GM12878 (cell line): ENCODE data around the gene HTR7. TPM values are rescaled to one million over a fixed set of nuclear protein-coding genes. Genes with fewer than 3 reads are reported as not detected.

Experiments
- ATAC-seq: fragments of 200-7000 bp; cut with Tn5 transposase; 3 replicates; pipeline ENCODE4 v1.9.1; 2020; ENCODE audit warnings: mild to moderate bottlenecking, moderate library complexity
- BruUV-seq: library from RNA; stranded (reverse); fragments of 400-500 nt; replicated peaks from 2 replicates; lab custom pipeline; 2021; lab: Mats Ljungman, UMichigan
- CTCF ChIA-PET: fragments of 300-600 bp; sonication (Branson Sonifier 250); formaldehyde crosslinking; extraction: SDS; loops from one replicate; lab custom pipeline; 2021; ENCODE audit warnings: inconsistent platforms; lab: Yijun Ruan, JAX
- POLR2A ChIA-PET: fragments of 350-600 bp; formaldehyde crosslinking; extraction: SDS; loops from one replicate; lab custom pipeline; 2021; ENCODE audit warnings: inconsistent platforms; lab: Charles Lee
- RAD21 ChIA-PET: fragments of 300-600 bp; sonication (Branson Sonifier 250); formaldehyde crosslinking; loops from one replicate; lab custom pipeline; 2023; ENCODE audit warnings: antibody characterized with exemption; ENCODE audit not compliant: unreplicated experiment; lab: Charles Lee
- SMC1A ChIA-PET: fragments of 300-600 bp; sonication (Branson Sonifier 250); formaldehyde crosslinking; loops from one replicate; lab custom pipeline; 2023; ENCODE audit not compliant: unreplicated experiment, uncharacterized antibody; lab: Charles Lee
- DNase-seq: peaks from one replicate; pipeline ENCODE4 v3.0.0-alpha.2; 2011; ENCODE audit warnings: low read depth, low spot score
- FAIRE-seq: peaks from 3 replicates; lab custom pipeline; 2011; peaks lifted over from hg19 to GRCh38; lab: Jason Lieb, UNC
- H2AFZ ChIP-seq: 2 replicates; pipeline ENCODE4 v1.6.0; 2011; ENCODE audit warnings: low read depth, low read length, control low read depth; ENCODE audit not compliant: control insufficient read depth
- H3K27ac ChIP-seq: 2 replicates; pipeline ENCODE4 v1.5.1; 2011; ENCODE audit warnings: control low read depth; ENCODE audit not compliant: control insufficient read depth, insufficient read depth
- H3K27me3 ChIP-seq, 2 experiments: replicated peaks in 1 of 2; 2 replicates each; pipeline versions ENCODE4 v1.6.0 to v1.6.1; 2011; ENCODE audit warnings: low read length in 1 of 2; ENCODE audit not compliant: control insufficient read depth in 2 of 2, insufficient read depth in 2 of 2
- H3K36me3 ChIP-seq, 2 experiments: 2 replicates each; pipeline ENCODE4 v1.5.1; 2011; ENCODE audit warnings: low read length in 1 of 2; ENCODE audit not compliant: control insufficient read depth in 2 of 2, insufficient read depth in 2 of 2
- H3K4me1 ChIP-seq: 2 replicates; pipeline ENCODE4 v1.6.1; 2011; ENCODE audit warnings: mild to moderate bottlenecking, low read length, moderate library complexity, mixed read lengths; ENCODE audit not compliant: control insufficient read depth, insufficient read depth
- H3K4me2 ChIP-seq: 2 replicates; pipeline ENCODE4 v1.6.0; 2011; ENCODE audit warnings: control low read depth; ENCODE audit not compliant: control insufficient read depth, insufficient read depth
- H3K4me3 ChIP-seq: fragments of 200-600 bp; sonication (generic); 2 replicates; pipeline ENCODE4 v1.5.1; 2016
- H3K79me2 ChIP-seq: 2 replicates; pipeline ENCODE4 v1.6.0; 2011; ENCODE audit warnings: low read length; ENCODE audit not compliant: control insufficient read depth, insufficient read depth
- H3K9ac ChIP-seq: 2 replicates; pipeline ENCODE4 v1.8.0; 2011; ENCODE audit warnings: low read length, control low read depth, mixed read lengths; ENCODE audit not compliant: control insufficient read depth, insufficient read depth
- H3K9me3 ChIP-seq: replicated peaks from 3 replicates; pipeline ENCODE4 v1.5.1; 2011; ENCODE audit warnings: mild to moderate bottlenecking, low read length; ENCODE audit not compliant: control insufficient read depth, insufficient read depth
- H4K20me1 ChIP-seq: 2 replicates; pipeline ENCODE4 v1.6.0; 2011; ENCODE audit not compliant: control insufficient read depth, insufficient read depth
- CBFB ChIP-seq: IDR thresholded peaks from 2 replicates; pipeline ENCODE4 v1.6.1; 2016; ENCODE audit warnings: antibody characterized with exemption, low read depth
- CBX3 ChIP-seq: fragments of 200-600 bp; sonication (generic); IDR thresholded peaks from 2 replicates; pipeline ENCODE4 v1.6.1; 2016; ENCODE audit warnings: low read depth, borderline replicate concordance
- HCFC1 ChIP-seq: fragments of 150-350 bp; IDR thresholded peaks from 2 replicates; pipeline ENCODE4 v1.6.1; 2014; ENCODE audit warnings: low read length
- IKZF2 ChIP-seq, 2 experiments: fragments of 450-650 bp; IDR thresholded peaks; 2 replicates each; pipeline ENCODE4 v1.6.1; 2017; ENCODE audit warnings: mild to moderate bottlenecking in 2 of 2, moderate library complexity in 2 of 2
- NFIC ChIP-seq: IDR thresholded peaks from 2 replicates; pipeline ENCODE4 v1.6.1; 2012; ENCODE audit warnings: low read depth, mild to moderate bottlenecking, inconsistent platforms, low read length, moderate library complexity
- PAX5 ChIP-seq: IDR thresholded peaks from 2 replicates; pipeline ENCODE4 v1.6.1; 2011; ENCODE audit warnings: low read depth, low read length, borderline replicate concordance
- PAX8 ChIP-seq: fragments of 450-650 bp; IDR thresholded peaks from 2 replicates; pipeline ENCODE4 v1.6.1; 2017; ENCODE audit warnings: mild to moderate bottlenecking, moderate library complexity
- PML ChIP-seq: IDR thresholded peaks from 2 replicates; pipeline ENCODE4 v1.6.1; 2012; ENCODE audit warnings: low read length, inconsistent platforms
- RUNX3 ChIP-seq: IDR thresholded peaks from 2 replicates; pipeline ENCODE4 v1.6.1; 2012; ENCODE audit warnings: low read length, inconsistent platforms
- WGBS: methylation state at CpG from one replicate; pipeline ENCODE4 v1.1.6; 2016; ENCODE audit warnings: low lambda C conversion rate; ENCODE audit not compliant: insufficient replicate concordance, insufficient coverage; ENCODE audit errors: missing lambda C conversion rate; 5-methylcytosine and 5-hydroxymethylcytosine counted together
- in situ Hi-C: fragments of 300-500 bp; cut with MboI; formaldehyde crosslinking; loops from 9 replicates; pipeline ENCODE4 v1.14.3; 2018; ENCODE audit warnings: mixed read lengths
- intact Hi-C: fragments of 100-400 bp; cut with micrococcal nuclease; formaldehyde crosslinking; loops from one replicate; pipeline ENCODE4 v1.14.2; 2022; ENCODE audit not compliant: unreplicated experiment
- polyA plus RNA-seq, 11 experiments: library from polyadenylated mRNA; depleted of rRNA in 4 of 11; unstranded in 6 of 11; stranded (reverse) in 5 of 11; fragments of >200 nt; fragmentation: Nextera tagmentation in 4 of 11; fragmentation: Illumina TruSeq in 1 of 11; extraction: Ambion mirVana in 4 of 11; extraction: Trizol in 1 of 11; gene quantifications; 1 replicate in 1 of 11; 2 replicates in 10 of 11; pipeline versions ENCODE4 v1.2.1 to v1.2.3, GENCODE V29; 2011 to 2016; ENCODE audit warnings: inconsistent platforms in 2 of 11, missing spikeins in 2 of 11, low read depth in 1 of 11
- total RNA-seq, 4 experiments: library from RNA; depleted of rRNA in 3 of 4; stranded (reverse); fragments of >200 nt in 3 of 4; fragmentation: Illumina TruSeq in 1 of 4; extraction: Trizol in 1 of 4; gene quantifications; 2 replicates each; pipeline versions ENCODE4 v1.2.1 to v1.2.3, GENCODE V29; 2013 to 2021
- TF ChIP-seq, protein P1 (sequence below): fragments of 150-350 bp; IDR thresholded peaks from 2 replicates; pipeline ENCODE4 v1.6.1; 2016; ENCODE audit warnings: low read depth, low read length
- TF ChIP-seq, protein P2 (sequence below): IDR thresholded peaks from 2 replicates; pipeline ENCODE4 v1.6.1; 2012; ENCODE audit warnings: low read depth, low read length, improper control_type of control experiment
- TF ChIP-seq, protein P3 (sequence below): fragments of 450-650 bp; IDR thresholded peaks from 2 replicates; pipeline ENCODE4 v1.6.1; 2017; ENCODE audit warnings: low read depth, mild to moderate bottlenecking, moderate library complexity

HTR7 gene
- total and polyA plus RNA-seq, 10 of the 15 experiments (the other 5 are each of a cell fraction or from before 2014, with no cell fraction given) = 0.01 to 1.3 (median 0.06) TPM; not detected in 4

- RAD21 ChIA-PET = no interaction called here
- H2AFZ ChIP-seq = no peak overlapping the region
- peaks cover 8 to 36% of the 10 kb centered on the region in 2 experiments for H3K36me3 ChIP-seq
- CTCF ChIA-PET = interaction anchor here (1.0 to 1.5 kb wide), 3 partner anchors 8 to 363 kb away, joined by 4 to 10 read pairs (median 6); partner anchors contain the start of gene RPP30
- DNase-seq (no peak), FAIRE-seq (no peak), ATAC-seq (no peak)
- H3K27me3 ChIP-seq = no peaks in the 10 kb centered on the region
- no peak overlapping the region for H3K27ac ChIP-seq
- H4K20me1 ChIP-seq = no peaks in the 10 kb centered on the region
- H3K4me2 ChIP-seq = no peak overlapping the region
- no peak overlapping the region for H3K9ac ChIP-seq
- intact Hi-C loops = loop anchor here (10.0 kb wide), 1 partner anchor 747 kb away; the partner anchor contains the start of gene PPP1R3C
- no peaks in the 10 kb centered on the region for H3K9me3 ChIP-seq
- TF ChIP-seq, protein P1, sequence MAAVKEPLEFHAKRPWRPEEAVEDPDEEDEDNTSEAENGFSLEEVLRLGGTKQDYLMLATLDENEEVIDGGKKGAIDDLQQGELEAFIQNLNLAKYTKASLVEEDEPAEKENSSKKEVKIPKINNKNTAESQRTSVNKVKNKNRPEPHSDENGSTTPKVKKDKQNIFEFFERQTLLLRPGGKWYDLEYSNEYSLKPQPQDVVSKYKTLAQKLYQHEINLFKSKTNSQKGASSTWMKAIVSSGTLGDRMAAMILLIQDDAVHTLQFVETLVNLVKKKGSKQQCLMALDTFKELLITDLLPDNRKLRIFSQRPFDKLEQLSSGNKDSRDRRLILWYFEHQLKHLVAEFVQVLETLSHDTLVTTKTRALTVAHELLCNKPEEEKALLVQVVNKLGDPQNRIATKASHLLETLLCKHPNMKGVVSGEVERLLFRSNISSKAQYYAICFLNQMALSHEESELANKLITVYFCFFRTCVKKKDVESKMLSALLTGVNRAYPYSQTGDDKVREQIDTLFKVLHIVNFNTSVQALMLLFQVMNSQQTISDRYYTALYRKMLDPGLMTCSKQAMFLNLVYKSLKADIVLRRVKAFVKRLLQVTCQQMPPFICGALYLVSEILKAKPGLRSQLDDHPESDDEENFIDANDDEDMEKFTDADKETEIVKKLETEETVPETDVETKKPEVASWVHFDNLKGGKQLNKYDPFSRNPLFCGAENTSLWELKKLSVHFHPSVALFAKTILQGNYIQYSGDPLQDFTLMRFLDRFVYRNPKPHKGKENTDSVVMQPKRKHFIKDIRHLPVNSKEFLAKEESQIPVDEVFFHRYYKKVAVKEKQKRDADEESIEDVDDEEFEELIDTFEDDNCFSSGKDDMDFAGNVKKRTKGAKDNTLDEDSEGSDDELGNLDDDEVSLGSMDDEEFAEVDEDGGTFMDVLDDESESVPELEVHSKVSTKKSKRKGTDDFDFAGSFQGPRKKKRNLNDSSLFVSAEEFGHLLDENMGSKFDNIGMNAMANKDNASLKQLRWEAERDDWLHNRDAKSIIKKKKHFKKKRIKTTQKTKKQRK = no peak
- TF ChIP-seq NFIC = no peak
- TF ChIP-seq PML = no peak
- TF ChIP-seq, protein P2, sequence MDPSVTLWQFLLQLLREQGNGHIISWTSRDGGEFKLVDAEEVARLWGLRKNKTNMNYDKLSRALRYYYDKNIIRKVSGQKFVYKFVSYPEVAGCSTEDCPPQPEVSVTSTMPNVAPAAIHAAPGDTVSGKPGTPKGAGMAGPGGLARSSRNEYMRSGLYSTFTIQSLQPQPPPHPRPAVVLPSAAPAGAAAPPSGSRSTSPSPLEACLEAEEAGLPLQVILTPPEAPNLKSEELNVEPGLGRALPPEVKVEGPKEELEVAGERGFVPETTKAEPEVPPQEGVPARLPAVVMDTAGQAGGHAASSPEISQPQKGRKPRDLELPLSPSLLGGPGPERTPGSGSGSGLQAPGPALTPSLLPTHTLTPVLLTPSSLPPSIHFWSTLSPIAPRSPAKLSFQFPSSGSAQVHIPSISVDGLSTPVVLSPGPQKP = no peak
- TF ChIP-seq CBX3 = no peak
- TF ChIP-seq PAX8 = no peak
- no peak for TF ChIP-seq RUNX3
- no peak for TF ChIP-seq IKZF2 (IDR thresholded peaks at IDR 0.05)
- TF ChIP-seq HCFC1 = no peak
- TF ChIP-seq PAX5 = no peak
- no peak for TF ChIP-seq CBFB
- TF ChIP-seq, protein P3, sequence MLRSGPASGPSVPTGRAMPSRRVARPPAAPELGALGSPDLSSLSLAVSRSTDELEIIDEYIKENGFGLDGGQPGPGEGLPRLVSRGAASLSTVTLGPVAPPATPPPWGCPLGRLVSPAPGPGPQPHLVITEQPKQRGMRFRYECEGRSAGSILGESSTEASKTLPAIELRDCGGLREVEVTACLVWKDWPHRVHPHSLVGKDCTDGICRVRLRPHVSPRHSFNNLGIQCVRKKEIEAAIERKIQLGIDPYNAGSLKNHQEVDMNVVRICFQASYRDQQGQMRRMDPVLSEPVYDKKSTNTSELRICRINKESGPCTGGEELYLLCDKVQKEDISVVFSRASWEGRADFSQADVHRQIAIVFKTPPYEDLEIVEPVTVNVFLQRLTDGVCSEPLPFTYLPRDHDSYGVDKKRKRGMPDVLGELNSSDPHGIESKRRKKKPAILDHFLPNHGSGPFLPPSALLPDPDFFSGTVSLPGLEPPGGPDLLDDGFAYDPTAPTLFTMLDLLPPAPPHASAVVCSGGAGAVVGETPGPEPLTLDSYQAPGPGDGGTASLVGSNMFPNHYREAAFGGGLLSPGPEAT = no peak
- in situ Hi-C loops = loop anchor here (25.0 kb wide), 1 partner anchor 1025 kb away; the partner anchor contains the start of genes BTAF1 and FGFBP3
- H3K79me2 ChIP-seq = no peaks in the 10 kb centered on the region
- no peaks in the 10 kb centered on the region for H3K4me1 ChIP-seq
- SMC1A ChIA-PET = interaction anchor here (0.7 to 1.6 kb wide), 3 partner anchors 8 to 68 kb away, joined by 3 to 6 read pairs (median 3); no protein-coding TSS in a partner anchor
- no peak overlapping the region for H3K4me3 ChIP-seq
- POLR2A ChIA-PET = no interaction called here
- 97% methylated on average over 6 of the region's 6 CpGs for WGBS
- BruUV-seq = no TSS peak
These were observed 29.7 kb upstream of the HTR7 start for GRCh38 chr10:90887555-90887954.
